Panc1 (cell line): ENCODE data around the gene ALDH7A1. TPM values are rescaled to one million over a fixed set of nuclear protein-coding genes. Genes with fewer than 3 reads are reported as not detected.

Experiments used
- ATAC-seq: fragments of 200-7000 bp; cut with Tn5 transposase; 2 replicates; pipeline ENCODE4 v1.9.1; 2020; ENCODE audit warnings: mild to moderate bottlenecking, moderate library complexity
- BruUV-seq: library from RNA; stranded (reverse); fragments of 400-500 nt; replicated peaks from 2 replicates; lab custom pipeline; 2021; lab: Mats Ljungman, UMichigan
- CTCF ChIA-PET: fragments of 300-600 bp; sonication (Branson Sonifier 250); formaldehyde crosslinking; loops from one replicate; lab custom pipeline; 2022; ENCODE audit warnings: antibody characterized with exemption; lab: Charles Lee
- POLR2A ChIA-PET: fragments of 300-600 bp; sonication (Branson Sonifier 250); formaldehyde crosslinking; loops from one replicate; lab custom pipeline; 2022; ENCODE audit warnings: antibody characterized with exemption; lab: Charles Lee
- DNase-seq: peaks from one replicate; pipeline ENCODE4 v3.0.0-alpha.2; 2010; ENCODE audit warnings: low read depth, low spot score
- H3K27ac ChIP-seq: 2 replicates; pipeline ENCODE4 v1.5.1; 2011; ENCODE audit warnings: mild to moderate bottlenecking, low read length, inconsistent platforms
- H3K27me3 ChIP-seq: fragments of 200-500 bp; sonication (Bioruptor generic); 2 replicates; pipeline ENCODE4 v1.6.0; 2014; ENCODE audit warnings: low read length, inconsistent platforms; ENCODE audit not compliant: control insufficient read depth, insufficient read depth
- H3K36me3 ChIP-seq: fragments of 200-500 bp; sonication (Bioruptor generic); 2 replicates; pipeline ENCODE4 v1.5.1; 2014; ENCODE audit warnings: inconsistent platforms, mild to moderate bottlenecking, low read length, moderate library complexity; ENCODE audit not compliant: control insufficient read depth, insufficient read depth
- H3K4me1 ChIP-seq: 2 replicates; pipeline ENCODE4 v1.5.1; 2011; ENCODE audit warnings: inconsistent platforms, mild to moderate bottlenecking, low read length, moderate library complexity; ENCODE audit not compliant: control insufficient read depth, insufficient read depth
- H3K4me3 ChIP-seq, 2 experiments: 2 replicates each; pipeline ENCODE4 v1.5.1; 2011 to 2012; ENCODE audit warnings: low read depth in 2 of 2, low read length in 2 of 2, mild to moderate bottlenecking in 2 of 2, inconsistent platforms in 1 of 2, moderate library complexity in 1 of 2
- H3K9me3 ChIP-seq: fragments of 200-500 bp; sonication (Bioruptor generic); 2 replicates; pipeline ENCODE4 v1.5.1; 2014; ENCODE audit warnings: low read depth, mild to moderate bottlenecking, inconsistent platforms, low read length, moderate library complexity; ENCODE audit not compliant: control insufficient read depth, insufficient read depth
- CTCF ChIP-seq: fragments of 450-650 bp; IDR thresholded peaks from 2 replicates; pipeline ENCODE4 v1.5.1; 2017; ENCODE audit warnings: mild to moderate bottlenecking
- POLR2AphosphoS5 ChIP-seq: IDR thresholded peaks from 2 replicates; pipeline ENCODE4 v1.6.1; 2012; ENCODE audit warnings: mild to moderate bottlenecking, low read depth, low read length, moderate library complexity
- SIN3A ChIP-seq: IDR thresholded peaks from 2 replicates; pipeline ENCODE4 v1.6.1; 2012; ENCODE audit warnings: low read depth, mild to moderate bottlenecking, low read length, moderate library complexity, borderline replicate concordance; ENCODE audit not compliant: insufficient read depth
- TCF7L2 ChIP-seq: IDR thresholded peaks from 2 replicates; pipeline ENCODE4 v1.6.1; 2011; ENCODE audit warnings: mild to moderate bottlenecking, low read depth, low read length, inconsistent platforms
- in situ Hi-C: cut with HindIII; loops from 2 replicates; pipeline ENCODE4 v1.10.0; 2016; ENCODE audit warnings: low sequenced_read_pairs, low pct_unique_long_range_greater_than_20kb
- intact Hi-C: fragments of 100-400 bp; cut with micrococcal nuclease; formaldehyde crosslinking; loops from one replicate; pipeline ENCODE4 v1.10.0; 2022; ENCODE audit not compliant: unreplicated experiment
- total RNA-seq: library from RNA; stranded (reverse); gene quantifications from one replicate; pipeline ENCODE4 v1.2.1, GENCODE V29; 2021; ENCODE audit not compliant: unreplicated experiment
- TF ChIP-seq, protein P1 (sequence below), 2 experiments: IDR thresholded peaks; 2 replicates each; pipeline ENCODE4 v1.6.1; 2011 to 2012; ENCODE audit warnings: low read depth in 2 of 2, control low read depth in 1 of 2, low read length in 1 of 2, mild to moderate bottlenecking in 1 of 2, moderate library complexity in 1 of 2; ENCODE audit not compliant: insufficient read depth in 1 of 2

The ALDH7A1 gene
- total RNA-seq, 1 experiment from 2014 or later = 52.9 TPM

GRCh38 chr5:126515337-126515736 lies 79.7 kb downstream of the ALDH7A1 start:
- intact Hi-C loops = no loop called here
- Histone ChIP-seq H3K9me3 (no peaks in the 10 kb centered on the region), H3K27me3 (no peaks in the 10 kb centered on the region), H3K36me3 (no peaks in the 10 kb centered on the region), H3K27ac (no peak overlapping the region), H3K4me3 (no peak overlapping the region), H3K4me1 (0 out of 2 replicates have a peak, but pooled peaks cover 3% of the 10 kb centered on the region)
- BruUV-seq = no TSS peak
- DNase-seq (no peak), ATAC-seq (no peak)
- in situ Hi-C loops = no loop called here
- TF ChIP-seq POLR2AphosphoS5 (no peak), TCF7L2 (no peak), SIN3A (no peak), CTCF (no peak)
- TF ChIP-seq, protein P1, sequence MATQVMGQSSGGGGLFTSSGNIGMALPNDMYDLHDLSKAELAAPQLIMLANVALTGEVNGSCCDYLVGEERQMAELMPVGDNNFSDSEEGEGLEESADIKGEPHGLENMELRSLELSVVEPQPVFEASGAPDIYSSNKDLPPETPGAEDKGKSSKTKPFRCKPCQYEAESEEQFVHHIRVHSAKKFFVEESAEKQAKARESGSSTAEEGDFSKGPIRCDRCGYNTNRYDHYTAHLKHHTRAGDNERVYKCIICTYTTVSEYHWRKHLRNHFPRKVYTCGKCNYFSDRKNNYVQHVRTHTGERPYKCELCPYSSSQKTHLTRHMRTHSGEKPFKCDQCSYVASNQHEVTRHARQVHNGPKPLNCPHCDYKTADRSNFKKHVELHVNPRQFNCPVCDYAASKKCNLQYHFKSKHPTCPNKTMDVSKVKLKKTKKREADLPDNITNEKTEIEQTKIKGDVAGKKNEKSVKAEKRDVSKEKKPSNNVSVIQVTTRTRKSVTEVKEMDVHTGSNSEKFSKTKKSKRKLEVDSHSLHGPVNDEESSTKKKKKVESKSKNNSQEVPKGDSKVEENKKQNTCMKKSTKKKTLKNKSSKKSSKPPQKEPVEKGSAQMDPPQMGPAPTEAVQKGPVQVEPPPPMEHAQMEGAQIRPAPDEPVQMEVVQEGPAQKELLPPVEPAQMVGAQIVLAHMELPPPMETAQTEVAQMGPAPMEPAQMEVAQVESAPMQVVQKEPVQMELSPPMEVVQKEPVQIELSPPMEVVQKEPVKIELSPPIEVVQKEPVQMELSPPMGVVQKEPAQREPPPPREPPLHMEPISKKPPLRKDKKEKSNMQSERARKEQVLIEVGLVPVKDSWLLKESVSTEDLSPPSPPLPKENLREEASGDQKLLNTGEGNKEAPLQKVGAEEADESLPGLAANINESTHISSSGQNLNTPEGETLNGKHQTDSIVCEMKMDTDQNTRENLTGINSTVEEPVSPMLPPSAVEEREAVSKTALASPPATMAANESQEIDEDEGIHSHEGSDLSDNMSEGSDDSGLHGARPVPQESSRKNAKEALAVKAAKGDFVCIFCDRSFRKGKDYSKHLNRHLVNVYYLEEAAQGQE (IDR thresholded peaks at IDR 0.05; ENCODE audit: insufficient read depth in 1 of 2, low read depth in 2 of 2, low read length in 1 of 2) = no peak
- ChIA-PET POLR2A (no interaction called here), CTCF (no interaction called here)

DNA sequence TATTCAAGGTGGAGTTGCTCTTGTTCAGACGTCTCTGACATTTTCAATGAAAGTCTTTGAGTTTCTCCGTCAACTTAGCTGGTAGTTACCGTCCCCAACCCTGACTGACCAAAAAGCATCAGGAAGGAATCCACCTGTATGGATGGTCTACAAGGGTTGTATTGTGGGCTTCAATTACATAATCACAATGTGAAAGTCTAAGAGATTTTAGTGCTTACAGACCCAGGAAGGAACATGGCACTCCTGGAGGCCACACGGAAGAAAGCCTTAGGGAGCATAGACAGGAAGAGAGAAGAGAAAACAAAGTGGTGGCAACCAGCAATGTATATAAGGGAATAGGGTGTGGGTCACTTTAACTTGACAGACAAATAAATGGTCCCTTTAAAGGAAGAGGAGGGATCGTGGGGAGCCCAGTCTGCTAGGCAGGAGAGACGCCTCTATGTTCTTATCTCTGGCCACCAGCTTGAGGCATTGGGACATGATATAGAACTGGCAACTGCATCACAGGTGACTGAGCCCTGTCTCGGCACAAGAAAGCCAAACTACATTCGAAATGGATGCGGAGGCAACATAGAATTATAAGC lies 80.4 kb downstream of the ALDH7A1 start:
- Histone ChIP-seq H3K4me3 (no peak overlapping the region), H3K27me3 (no peaks in the 10 kb centered on the region), H3K36me3 (no peaks in the 10 kb centered on the region), H3K4me1 (0 out of 2 replicates have a peak, but pooled peaks cover under 1% of the 10 kb centered on the region), H3K27ac (no peak overlapping the region), H3K9me3 (no peaks in the 10 kb centered on the region)
- ChIA-PET CTCF (no interaction called here), POLR2A (no interaction called here)
- ATAC-seq (no peak), DNase-seq (no peak)
- TF ChIP-seq TCF7L2 (no peak), CTCF (no peak), SIN3A (no peak), POLR2AphosphoS5 (no peak)
- TF ChIP-seq, protein P1 (IDR thresholded peaks at IDR 0.05; ENCODE audit: insufficient read depth in 1 of 2, low read depth in 2 of 2, low read length in 1 of 2) = no peak
- in situ Hi-C loops (no loop called here), intact Hi-C loops (no loop called here)
- no TSS peak for BruUV-seq
